Keratinocyte (primary cell): Measurements from ENCODE around the gene TMA7. TPM values are rescaled to one million over a fixed set of nuclear protein-coding genes. Genes with fewer than 3 reads are reported as not detected.

Experiments used
- DNase-seq: peaks from one replicate; pipeline ENCODE4 v3.0.0-alpha.2; 2011; ENCODE audit warnings: low read depth, missing footprints, low spot score
- FAIRE-seq: peaks from 2 replicates; lab custom pipeline; 2011; peaks lifted over from hg19 to GRCh38; lab: Jason Lieb, UNC
- H2AFZ ChIP-seq: 2 replicates; pipeline ENCODE4 v1.6.0; 2012; ENCODE audit warnings: low read length, control low read depth, inconsistent platforms; ENCODE audit not compliant: control insufficient read depth
- H3K27ac ChIP-seq: 2 replicates; pipeline ENCODE4 v1.5.1; 2011; ENCODE audit warnings: low read length; ENCODE audit not compliant: control insufficient read depth, insufficient read depth
- H3K27me3 ChIP-seq: 3 replicates; pipeline ENCODE4 v1.6.0; 2011; ENCODE audit warnings: low read length; ENCODE audit not compliant: control insufficient read depth, insufficient read depth; ENCODE audit errors: extremely low read depth
- H3K36me3 ChIP-seq, 2 experiments: 2 replicates in 1 of 2; 3 replicates in 1 of 2; pipeline ENCODE4 v1.5.1; 2011; ENCODE audit warnings: low read length in 2 of 2, mild to moderate bottlenecking in 1 of 2; ENCODE audit not compliant: control insufficient read depth in 2 of 2, insufficient read depth in 2 of 2; ENCODE audit errors: extremely low read depth in 1 of 2
- H3K4me1 ChIP-seq: 3 replicates; pipeline ENCODE4 v1.5.1; 2011; ENCODE audit warnings: low read length; ENCODE audit not compliant: control insufficient read depth, insufficient read depth; ENCODE audit errors: extremely low read depth
- H3K4me2 ChIP-seq: 3 replicates; pipeline ENCODE4 v1.6.0; 2011; ENCODE audit warnings: low read depth, low read length; ENCODE audit not compliant: control insufficient read depth, insufficient read depth; ENCODE audit errors: extremely low read depth
- H3K4me3 ChIP-seq, 3 experiments: fragments of 200-600 bp in 1 of 3; sonication (generic) in 1 of 3; 2 replicates in 2 of 3; 3 replicates in 1 of 3; pipeline ENCODE4 v1.5.1; 2011 to 2016; ENCODE audit warnings: low read length in 3 of 3, mild to moderate bottlenecking in 3 of 3, control low read depth in 2 of 3, inconsistent platforms in 1 of 3, low read depth in 1 of 3, mixed read lengths in 1 of 3, mixed run types in 1 of 3, moderate library complexity in 1 of 3; ENCODE audit not compliant: control insufficient read depth in 2 of 3, insufficient read depth in 2 of 3; ENCODE audit errors: extremely low read depth in 1 of 3
- H3K79me2 ChIP-seq: 2 replicates; pipeline ENCODE4 v1.6.0; 2012; ENCODE audit warnings: low read length; ENCODE audit not compliant: control insufficient read depth, insufficient read depth
- H3K9ac ChIP-seq: 3 replicates; pipeline ENCODE4 v1.6.0; 2011; ENCODE audit warnings: low read length; ENCODE audit not compliant: control insufficient read depth, insufficient read depth; ENCODE audit errors: extremely low read depth
- H3K9me1 ChIP-seq: 3 replicates; pipeline ENCODE4 v1.6.0; 2011; ENCODE audit warnings: low read length; ENCODE audit not compliant: control insufficient read depth, insufficient read depth; ENCODE audit errors: extremely low read depth
- H3K9me3 ChIP-seq: 2 replicates; pipeline ENCODE4 v1.5.1; 2012; ENCODE audit warnings: low read depth, low read length; ENCODE audit not compliant: control insufficient read depth
- H4K20me1 ChIP-seq: 3 replicates; pipeline ENCODE4 v1.6.0; 2011; ENCODE audit warnings: low read length; ENCODE audit not compliant: control insufficient read depth, insufficient read depth; ENCODE audit errors: extremely low read depth
- EZH2 ChIP-seq: IDR thresholded peaks from one replicate; pipeline ENCODE4 v1.6.1; 2012; ENCODE audit warnings: inconsistent platforms, mild to moderate bottlenecking, low read length, moderate library complexity
- dilution Hi-C: fragments of 300-500 bp; cut with MboI; formaldehyde crosslinking; loops from one replicate; pipeline ENCODE4 v1.7.0; 2020; ENCODE audit warnings: low sequenced_read_pairs; ENCODE audit not compliant: extremely low pct_ligation_motif_present
- polyA plus RNA-seq, 5 experiments: library from polyadenylated mRNA; depleted of rRNA in 3 of 5; stranded (reverse) in 3 of 5; stranded (forward) in 1 of 5; unstranded in 1 of 5; fragments of >200 nt; gene quantifications; 1 replicate in 1 of 5; 2 replicates in 3 of 5; 3 replicates in 1 of 5; pipeline versions ENCODE4 v1.2.1 to v1.2.3, GENCODE V29; 2011 to 2012; ENCODE audit warnings: missing spikeins in 2 of 5, low read depth in 1 of 5, low replicate concordance in 1 of 5
- TF ChIP-seq, protein P1 (sequence below), 3 experiments: IDR thresholded peaks in 1 of 3; conservative IDR thresholded peaks in 1 of 3; optimal IDR thresholded peaks in 1 of 3; 2 replicates in 2 of 3; 3 replicates in 1 of 3; pipeline versions ENCODE3 to v1.5.1; 2011; ENCODE audit warnings: low read length in 3 of 3, mild to moderate bottlenecking in 3 of 3, moderate library complexity in 2 of 3, control low read depth in 1 of 3, inconsistent platforms in 1 of 3; ENCODE audit not compliant: insufficient read depth in 2 of 3; ENCODE audit errors: extremely low read depth in 1 of 3

The TMA7 gene
- polyA plus RNA-seq, 1 donor (not counting 4 experiments of a cell fraction or from before 2014, with no cell fraction given): 418 TPM

DNA sequence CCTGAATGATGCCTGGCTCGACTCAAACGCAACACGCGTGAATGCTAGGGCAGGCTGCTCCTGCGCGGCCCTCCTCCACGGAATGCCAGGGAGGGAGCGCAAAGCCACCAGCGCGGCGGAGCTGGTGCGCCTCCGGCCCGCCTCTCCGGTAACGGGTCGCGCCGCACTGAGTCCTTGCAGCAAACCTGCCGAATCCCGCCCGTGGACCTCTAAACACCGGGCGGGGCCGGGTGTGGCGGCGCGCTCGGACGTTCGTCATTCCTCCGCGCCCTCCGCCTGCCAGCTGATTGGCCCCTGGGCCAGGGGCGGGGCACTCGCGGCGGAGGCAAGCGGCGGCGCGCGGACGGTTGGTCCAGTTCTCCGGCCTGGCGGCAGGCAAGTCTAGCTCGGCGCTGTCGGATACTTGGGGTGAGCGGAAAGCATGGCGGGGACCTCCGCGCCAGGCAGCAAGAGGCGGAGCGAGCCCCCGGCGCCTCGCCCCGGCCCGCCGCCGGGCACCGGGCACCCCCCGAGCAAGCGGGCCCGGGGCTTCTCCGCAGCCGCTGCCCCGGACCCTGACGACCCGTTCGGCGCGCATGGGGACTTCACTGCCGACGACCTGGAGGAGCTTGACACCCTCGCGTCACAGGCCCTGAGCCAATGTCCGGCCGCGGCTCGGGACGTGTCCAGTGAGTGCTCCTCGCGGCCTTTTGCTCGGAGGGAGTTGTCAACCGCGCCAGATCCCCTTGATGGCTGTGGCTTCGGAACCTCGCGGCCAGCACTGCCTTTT lies 6.6 kb downstream of the TMA7 start, which contains the start of gene ATRIP:
TSS of gene ATRIP (plus strand) at position 313 of the 769 bp plus-strand sequence. CDS start at position 422, 109 bp downstream.
- Histone ChIP-seq H3K9me3 (no peaks in the 10 kb centered on the region), H3K4me1 (peaks cover 24% of the 10 kb centered on the region), H3K4me2 (peak within 1 kb of the TSS; percentile 99), H4K20me1 (peaks cover 3% of the 10 kb centered on the region), H3K27me3 (no peaks in the 10 kb centered on the region), H3K9me1 (peaks cover 2% of the 10 kb centered on the region), H3K9ac (peak within 1 kb of the TSS; percentile 87), H3K4me3 (peak within 1 kb of the TSS; percentile 82 to 93 (median 85)), H3K79me2 (peaks cover 35% of the 10 kb centered on the region), H3K36me3 (peaks cover 8 to 13% of the 10 kb centered on the region in 2 experiments), H3K27ac (peak within 1 kb of the TSS; percentile 77), H2AFZ (peak within 1 kb of the TSS; percentile 98)
- FAIRE-seq (no peak), DNase-seq (no peak)
- TF ChIP-seq EZH2: no peak
- TF ChIP-seq, protein P1, sequence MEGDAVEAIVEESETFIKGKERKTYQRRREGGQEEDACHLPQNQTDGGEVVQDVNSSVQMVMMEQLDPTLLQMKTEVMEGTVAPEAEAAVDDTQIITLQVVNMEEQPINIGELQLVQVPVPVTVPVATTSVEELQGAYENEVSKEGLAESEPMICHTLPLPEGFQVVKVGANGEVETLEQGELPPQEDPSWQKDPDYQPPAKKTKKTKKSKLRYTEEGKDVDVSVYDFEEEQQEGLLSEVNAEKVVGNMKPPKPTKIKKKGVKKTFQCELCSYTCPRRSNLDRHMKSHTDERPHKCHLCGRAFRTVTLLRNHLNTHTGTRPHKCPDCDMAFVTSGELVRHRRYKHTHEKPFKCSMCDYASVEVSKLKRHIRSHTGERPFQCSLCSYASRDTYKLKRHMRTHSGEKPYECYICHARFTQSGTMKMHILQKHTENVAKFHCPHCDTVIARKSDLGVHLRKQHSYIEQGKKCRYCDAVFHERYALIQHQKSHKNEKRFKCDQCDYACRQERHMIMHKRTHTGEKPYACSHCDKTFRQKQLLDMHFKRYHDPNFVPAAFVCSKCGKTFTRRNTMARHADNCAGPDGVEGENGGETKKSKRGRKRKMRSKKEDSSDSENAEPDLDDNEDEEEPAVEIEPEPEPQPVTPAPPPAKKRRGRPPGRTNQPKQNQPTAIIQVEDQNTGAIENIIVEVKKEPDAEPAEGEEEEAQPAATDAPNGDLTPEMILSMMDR (optimal IDR thresholded peaks at IDR 0.05 in 1 of 3, IDR thresholded peaks at IDR 0.05 in 1 of 3, conservative IDR thresholded peaks at IDR 0.05 in 1 of 3; ENCODE audit: extremely low read depth in 1 of 3, insufficient read depth in 2 of 3, low read length in 3 of 3): no peak
- dilution Hi-C loops: loop anchor here (25.0 kb wide), 1 partner anchor 184 kb away; no protein-coding TSS in a partner anchor

DNA sequence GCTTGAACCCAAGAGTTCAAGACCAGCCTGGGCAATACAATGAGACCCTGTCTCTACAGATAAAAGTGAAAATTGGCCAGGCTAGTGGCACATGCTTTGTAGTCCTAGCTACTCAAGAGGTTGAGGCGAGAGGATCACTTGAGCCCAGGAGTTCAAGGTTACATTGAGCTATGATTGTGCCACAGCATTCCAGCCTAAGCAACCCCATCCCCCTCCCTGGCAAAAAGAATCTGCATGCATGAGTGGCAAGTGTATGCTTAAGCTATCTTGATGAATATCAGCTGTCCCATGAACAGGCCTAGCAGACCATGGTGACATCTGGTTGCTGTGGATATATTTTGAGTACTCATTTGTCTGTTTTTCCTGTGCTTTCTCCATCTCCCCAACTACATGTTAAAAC lies 11.2 kb downstream of the TMA7 start:
- Histone ChIP-seq H3K27ac (no peak overlapping the region), H3K9ac (no peak overlapping the region), H3K27me3 (no peaks in the 10 kb centered on the region), H4K20me1 (no peaks in the 10 kb centered on the region), H3K9me3 (no peaks in the 10 kb centered on the region), H3K4me2 (no peak overlapping the region), H3K4me3 (no peak overlapping the region), H2AFZ (no peak overlapping the region), H3K79me2 (peaks cover 19% of the 10 kb centered on the region), H3K9me1 (no peaks in the 10 kb centered on the region), H3K36me3 (peaks cover 14 to 27% of the 10 kb centered on the region in 2 experiments), H3K4me1 (peaks cover 12% of the 10 kb centered on the region)
- dilution Hi-C loops: no loop called here
- FAIRE-seq (no peak), DNase-seq (no peak)
- TF ChIP-seq, protein P1 (optimal IDR thresholded peaks at IDR 0.05 in 1 of 3, IDR thresholded peaks at IDR 0.05 in 1 of 3, conservative IDR thresholded peaks at IDR 0.05 in 1 of 3; ENCODE audit: extremely low read depth in 1 of 3, insufficient read depth in 2 of 3, low read length in 3 of 3): no peak
- no peak for TF ChIP-seq EZH2
